Measurements from ENCODE around the gene NT5E.
"Not testable (repeated sequence)": the region's sequence is repeated elsewhere in the genome, so short reads cannot be mapped to it uniquely, and the experiment has no call there.

The NT5E gene

DNA sequence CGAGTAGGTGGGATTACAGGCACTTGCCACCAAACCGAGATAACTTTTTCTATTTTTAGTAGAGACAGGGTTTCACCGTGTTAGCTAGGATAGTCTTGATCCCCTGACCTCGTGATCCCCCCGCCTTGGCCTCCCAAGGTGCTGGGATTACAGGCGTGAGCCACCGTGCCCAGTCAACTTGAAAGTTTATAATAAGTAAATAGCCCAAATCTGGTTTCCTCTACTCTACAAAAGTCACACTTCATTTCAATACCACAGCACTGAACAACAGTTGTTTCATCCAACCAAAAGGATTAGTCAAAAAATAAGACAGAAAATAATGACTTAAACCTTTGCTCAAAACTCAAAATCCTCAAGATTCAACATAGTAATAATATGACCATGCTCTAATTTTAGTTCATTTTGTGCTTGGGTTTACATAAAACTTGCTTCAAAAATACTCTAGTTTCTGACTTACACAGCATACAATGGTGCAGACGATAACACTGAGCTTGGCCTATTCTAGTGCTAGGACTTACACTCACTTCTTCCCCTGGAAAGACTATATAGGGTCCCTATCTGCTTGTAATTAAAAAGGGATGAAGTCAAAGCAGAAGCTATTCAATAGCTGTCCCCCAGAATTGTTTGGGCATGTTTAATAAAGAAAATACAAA is 56.7 kb downstream of the NT5E start:
- Histone ChIP-seq H3K4me3 (ENCODE audit: low read length, poor library complexity, severe bottlenecking) (no peak overlapping the region), H3K9me2 (replicated peaks; ENCODE audit: low read depth, low read length) (no peaks in the 10 kb centered on the region), H3K4me1 (ENCODE audit: insufficient read depth, low read length, poor library complexity, severe bottlenecking) (no peaks in the 10 kb centered on the region), H3K79me2 (ENCODE audit: insufficient read depth, low read length) (no peaks in the 10 kb centered on the region), H3K4me2 (ENCODE audit: low read depth, low read length, poor library complexity, severe bottlenecking) (no peak overlapping the region), H3F3A (ENCODE audit: low read depth) (no peaks in the 10 kb centered on the region), H4K20me1 (ENCODE audit: insufficient read depth, low read length, poor library complexity, severe bottlenecking) (no peaks in the 10 kb centered on the region), H3K9me3 (ENCODE audit: insufficient read depth, low read depth, low read length) (no peaks in the 10 kb centered on the region), H3K9ac (ENCODE audit: low read depth, low read length, poor library complexity, severe bottlenecking) (no peak overlapping the region), H3K36me3 (ENCODE audit: insufficient read depth, low read length) (peaks cover 20% of the 10 kb centered on the region; the same call in 1 of the 2 replicates), H3K27me3 (ENCODE audit: insufficient read depth, low read length, poor library complexity, severe bottlenecking) (no peaks in the 10 kb centered on the region), H2AFZ (ENCODE audit: low read length) (no peak overlapping the region)
- TF ChIP-seq, protein P1, sequence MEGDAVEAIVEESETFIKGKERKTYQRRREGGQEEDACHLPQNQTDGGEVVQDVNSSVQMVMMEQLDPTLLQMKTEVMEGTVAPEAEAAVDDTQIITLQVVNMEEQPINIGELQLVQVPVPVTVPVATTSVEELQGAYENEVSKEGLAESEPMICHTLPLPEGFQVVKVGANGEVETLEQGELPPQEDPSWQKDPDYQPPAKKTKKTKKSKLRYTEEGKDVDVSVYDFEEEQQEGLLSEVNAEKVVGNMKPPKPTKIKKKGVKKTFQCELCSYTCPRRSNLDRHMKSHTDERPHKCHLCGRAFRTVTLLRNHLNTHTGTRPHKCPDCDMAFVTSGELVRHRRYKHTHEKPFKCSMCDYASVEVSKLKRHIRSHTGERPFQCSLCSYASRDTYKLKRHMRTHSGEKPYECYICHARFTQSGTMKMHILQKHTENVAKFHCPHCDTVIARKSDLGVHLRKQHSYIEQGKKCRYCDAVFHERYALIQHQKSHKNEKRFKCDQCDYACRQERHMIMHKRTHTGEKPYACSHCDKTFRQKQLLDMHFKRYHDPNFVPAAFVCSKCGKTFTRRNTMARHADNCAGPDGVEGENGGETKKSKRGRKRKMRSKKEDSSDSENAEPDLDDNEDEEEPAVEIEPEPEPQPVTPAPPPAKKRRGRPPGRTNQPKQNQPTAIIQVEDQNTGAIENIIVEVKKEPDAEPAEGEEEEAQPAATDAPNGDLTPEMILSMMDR (conservative IDR thresholded peaks at IDR 0.05; ENCODE audit: low read length): no peak
- TF ChIP-seq EZH2phosphoT487 (IDR thresholded peaks at IDR 0.05; ENCODE audit: borderline replicate concordance): no peak

DNA sequence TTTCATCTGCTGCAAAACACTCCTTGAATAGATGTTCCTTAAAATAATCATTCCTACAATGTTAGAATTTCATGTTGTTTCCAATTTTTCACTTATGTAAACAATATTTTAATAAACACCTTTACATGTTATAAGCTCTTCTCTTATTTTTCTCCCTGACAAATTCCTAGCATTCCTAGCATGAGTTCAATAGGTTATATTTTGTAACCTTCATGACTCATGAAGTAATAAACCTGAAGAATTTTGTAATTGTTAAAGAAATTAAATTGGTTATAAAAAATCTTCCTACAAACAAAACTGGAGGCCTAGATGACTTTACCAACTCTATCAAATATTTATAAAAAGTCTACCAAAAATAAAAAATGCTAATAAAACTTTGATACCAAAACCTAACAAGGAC is 66.3 kb downstream of the NT5E start:
- no peaks in the 10 kb centered on the region for H3K79me2 ChIP-seq (ENCODE audit: insufficient read depth, low read length)
- H2AFZ ChIP-seq (ENCODE audit: low read length): no peak overlapping the region
- H3F3A ChIP-seq (ENCODE audit: low read depth): no peaks in the 10 kb centered on the region
- H3K27me3 ChIP-seq (ENCODE audit: insufficient read depth, low read length, poor library complexity, severe bottlenecking): no peaks in the 10 kb centered on the region
- H3K36me3 ChIP-seq (ENCODE audit: insufficient read depth, low read length): peaks cover 62% of the 10 kb centered on the region
- H3K9me3 ChIP-seq (ENCODE audit: insufficient read depth, low read depth, low read length): no peaks in the 10 kb centered on the region
- H3K9me2 ChIP-seq (replicated peaks; ENCODE audit: low read depth, low read length): no peaks in the 10 kb centered on the region
- TF ChIP-seq, protein P1 (conservative IDR thresholded peaks at IDR 0.05; ENCODE audit: low read length): no peak
- no peak for TF ChIP-seq EZH2phosphoT487 (IDR thresholded peaks at IDR 0.05; ENCODE audit: borderline replicate concordance)
- no peak overlapping the region for H3K9ac ChIP-seq (ENCODE audit: low read depth, low read length, poor library complexity, severe bottlenecking)
- H3K4me1 ChIP-seq (ENCODE audit: insufficient read depth, low read length, poor library complexity, severe bottlenecking): no peaks in the 10 kb centered on the region
- no peaks in the 10 kb centered on the region for H4K20me1 ChIP-seq (ENCODE audit: insufficient read depth, low read length, poor library complexity, severe bottlenecking)
- no peak overlapping the region for H3K4me2 ChIP-seq (ENCODE audit: low read depth, low read length, poor library complexity, severe bottlenecking)
- no peak overlapping the region for H3K4me3 ChIP-seq (ENCODE audit: low read length, poor library complexity, severe bottlenecking)

DNA sequence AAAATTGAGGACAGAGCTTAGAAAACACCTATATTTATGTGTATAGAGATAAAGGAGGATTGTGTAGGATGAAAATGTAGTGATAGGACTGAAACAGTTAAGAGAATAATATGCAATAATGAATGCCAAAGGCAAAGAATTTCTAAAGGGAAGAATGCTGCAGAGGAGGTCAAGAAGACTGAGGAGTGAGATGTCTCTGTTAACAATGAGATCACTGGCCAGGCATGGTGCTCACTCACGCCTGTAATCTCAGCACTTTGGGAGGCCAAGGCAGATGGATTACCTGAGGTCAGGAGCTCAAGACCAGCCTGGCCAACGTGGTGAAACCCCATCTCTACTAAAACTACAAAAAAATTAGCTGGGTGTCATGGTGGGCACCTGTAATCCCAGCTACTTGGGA is 74.4 kb downstream of the NT5E start:
- H3K27me3 ChIP-seq (ENCODE audit: insufficient read depth, low read length, poor library complexity, severe bottlenecking); H3K9ac ChIP-seq (ENCODE audit: low read depth, low read length, poor library complexity, severe bottlenecking); H3K9me3 ChIP-seq (ENCODE audit: insufficient read depth, low read depth, low read length); H3K4me2 ChIP-seq (ENCODE audit: low read depth, low read length, poor library complexity, severe bottlenecking); H2AFZ ChIP-seq (ENCODE audit: low read length); H3F3A ChIP-seq (ENCODE audit: low read depth); H3K4me3 ChIP-seq (ENCODE audit: low read length, poor library complexity, severe bottlenecking); H4K20me1 ChIP-seq (ENCODE audit: insufficient read depth, low read length, poor library complexity, severe bottlenecking); H3K4me1 ChIP-seq (ENCODE audit: insufficient read depth, low read length, poor library complexity, severe bottlenecking); H3K79me2 ChIP-seq (ENCODE audit: insufficient read depth, low read length); H3K9me2 ChIP-seq (replicated peaks; ENCODE audit: low read depth, low read length): not testable (repeated sequence)
- H3K36me3 ChIP-seq (ENCODE audit: insufficient read depth, low read length): peaks cover 76% of the 10 kb centered on the region; the same call in 1 of the 2 replicates

DNA sequence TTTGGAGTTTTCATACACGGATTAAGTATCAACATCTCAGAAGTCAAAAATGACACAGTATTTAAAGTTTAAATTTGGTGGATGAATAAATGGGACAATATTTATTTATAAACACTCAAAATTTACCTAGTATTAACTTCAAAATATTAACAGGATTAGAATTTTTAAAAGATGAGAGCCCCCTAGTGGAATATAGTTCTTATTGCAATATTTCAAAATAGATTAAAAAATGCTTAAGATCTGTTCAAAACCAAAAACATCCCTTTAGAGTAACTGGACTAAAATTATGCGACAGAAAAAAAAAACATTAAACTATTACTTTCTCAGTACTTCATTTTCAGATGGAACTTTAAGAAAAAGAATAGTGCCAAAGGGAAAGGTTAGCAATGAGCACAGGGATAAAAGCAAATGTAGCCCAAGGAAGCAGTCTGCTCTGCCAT is 87.2 kb downstream of the NT5E start:
- peaks cover 41% of the 10 kb centered on the region for H3K36me3 ChIP-seq (ENCODE audit: insufficient read depth, low read length)
- no peaks in the 10 kb centered on the region for H3K9me2 ChIP-seq (replicated peaks; ENCODE audit: low read depth, low read length)
- no peaks in the 10 kb centered on the region for H3K79me2 ChIP-seq (ENCODE audit: insufficient read depth, low read length)
- H3K4me3 ChIP-seq (ENCODE audit: low read length, poor library complexity, severe bottlenecking): no peak overlapping the region
- no peaks in the 10 kb centered on the region for H3F3A ChIP-seq (ENCODE audit: low read depth)
- no peaks in the 10 kb centered on the region for H4K20me1 ChIP-seq (ENCODE audit: insufficient read depth, low read length, poor library complexity, severe bottlenecking)
- no peak overlapping the region for H3K9ac ChIP-seq (ENCODE audit: low read depth, low read length, poor library complexity, severe bottlenecking)
- no peak overlapping the region for H3K4me2 ChIP-seq (ENCODE audit: low read depth, low read length, poor library complexity, severe bottlenecking)
- TF ChIP-seq, protein P1 (conservative IDR thresholded peaks at IDR 0.05; ENCODE audit: low read length): peak; percentile 80
- no peak for TF ChIP-seq EZH2phosphoT487 (IDR thresholded peaks at IDR 0.05; ENCODE audit: borderline replicate concordance)
- H2AFZ ChIP-seq (ENCODE audit: low read length): no peak overlapping the region
- no peaks in the 10 kb centered on the region for H3K27me3 ChIP-seq (ENCODE audit: insufficient read depth, low read length, poor library complexity, severe bottlenecking)
- H3K4me1 ChIP-seq (ENCODE audit: insufficient read depth, low read length, poor library complexity, severe bottlenecking): no peaks in the 10 kb centered on the region
- H3K9me3 ChIP-seq (ENCODE audit: insufficient read depth, low read depth, low read length): no peaks in the 10 kb centered on the region

Data from Loucy (cell line).